Measurements from ENCODE around the gene SCYL1.

The SCYL1 gene

DNA sequence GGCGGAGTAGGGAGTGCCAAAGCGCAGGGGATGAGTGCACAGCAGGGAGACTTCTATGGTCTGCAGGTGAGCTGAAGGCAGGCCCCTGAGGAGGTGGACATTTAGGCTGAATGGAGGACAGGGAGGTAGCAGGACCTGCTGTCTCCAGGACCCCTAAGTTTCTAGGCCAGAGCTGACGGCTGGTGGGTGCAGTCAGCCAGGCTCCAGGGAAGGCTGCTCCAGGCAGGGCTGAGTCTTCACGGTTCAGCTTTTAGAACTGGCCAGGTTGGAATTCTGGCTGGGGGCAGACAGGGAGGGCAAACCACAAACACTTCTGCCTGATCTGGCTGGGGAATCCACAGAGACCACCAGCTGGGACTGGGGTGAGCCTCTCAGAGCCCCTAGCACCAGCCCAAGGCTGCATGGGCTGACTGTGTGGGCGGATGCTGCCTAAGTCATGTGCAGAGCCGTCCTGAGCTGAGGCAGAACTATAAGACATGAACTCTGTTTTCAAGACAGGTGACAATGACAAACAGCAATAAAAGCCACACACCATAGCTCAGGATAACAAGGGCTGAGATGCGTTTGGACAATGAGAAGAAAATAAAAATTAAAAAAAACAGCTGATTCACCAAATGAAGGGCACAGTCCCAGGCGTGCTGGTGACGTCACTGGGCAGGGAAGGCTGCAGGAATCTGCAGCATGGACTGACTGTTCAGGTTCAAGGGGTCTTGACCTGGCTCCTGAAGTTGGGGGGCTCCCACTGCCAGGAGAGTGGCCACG, 36.4 kb upstream of the SCYL1 start:
- Histone ChIP-seq H4K20me1 (ENCODE audit: insufficient read depth, low read length) (no peaks in the 10 kb centered on the region), H3K79me2 (ENCODE audit: low read length) (no peaks in the 10 kb centered on the region), H3K27ac (ENCODE audit: low read length) (peak overlapping the region; percentile 91), H3K27me3 (replicated peaks; ENCODE audit: insufficient read depth, low read length) (no peaks in the 10 kb centered on the region), H3K9me3 (replicated peaks; ENCODE audit: insufficient read depth, low read length) (no peaks in the 10 kb centered on the region), H3K9ac (ENCODE audit: low read length) (peak overlapping the region; percentile 76), H3K4me1 (ENCODE audit: low read length) (peaks cover 26% of the 10 kb centered on the region), H3K4me2 (ENCODE audit: low read depth, low read length) (peak overlapping the region; percentile 81), H3F3A (ENCODE audit: insufficient read depth, low read length) (peaks cover 13% of the 10 kb centered on the region; the same call in 1 of the 2 replicates), H3K36me3 (replicated peaks; ENCODE audit: insufficient read depth, low read length) (no peaks in the 10 kb centered on the region), H3K4me3 (ENCODE audit: low read length) (peak overlapping the region; percentile 45), H2AFZ (ENCODE audit: low read length) (peak overlapping the region; percentile 43), H3K9me2 (replicated peaks; ENCODE audit: insufficient read depth, low read length) (no peaks in the 10 kb centered on the region)
- DNase-seq, result no peak
- TF ChIP-seq, protein P1, sequence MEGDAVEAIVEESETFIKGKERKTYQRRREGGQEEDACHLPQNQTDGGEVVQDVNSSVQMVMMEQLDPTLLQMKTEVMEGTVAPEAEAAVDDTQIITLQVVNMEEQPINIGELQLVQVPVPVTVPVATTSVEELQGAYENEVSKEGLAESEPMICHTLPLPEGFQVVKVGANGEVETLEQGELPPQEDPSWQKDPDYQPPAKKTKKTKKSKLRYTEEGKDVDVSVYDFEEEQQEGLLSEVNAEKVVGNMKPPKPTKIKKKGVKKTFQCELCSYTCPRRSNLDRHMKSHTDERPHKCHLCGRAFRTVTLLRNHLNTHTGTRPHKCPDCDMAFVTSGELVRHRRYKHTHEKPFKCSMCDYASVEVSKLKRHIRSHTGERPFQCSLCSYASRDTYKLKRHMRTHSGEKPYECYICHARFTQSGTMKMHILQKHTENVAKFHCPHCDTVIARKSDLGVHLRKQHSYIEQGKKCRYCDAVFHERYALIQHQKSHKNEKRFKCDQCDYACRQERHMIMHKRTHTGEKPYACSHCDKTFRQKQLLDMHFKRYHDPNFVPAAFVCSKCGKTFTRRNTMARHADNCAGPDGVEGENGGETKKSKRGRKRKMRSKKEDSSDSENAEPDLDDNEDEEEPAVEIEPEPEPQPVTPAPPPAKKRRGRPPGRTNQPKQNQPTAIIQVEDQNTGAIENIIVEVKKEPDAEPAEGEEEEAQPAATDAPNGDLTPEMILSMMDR (IDR thresholded peaks at IDR 0.05; ENCODE audit: low read length), result no peak
- no peak for TF ChIP-seq EZH2phosphoT487 (IDR thresholded peaks at IDR 0.05; ENCODE audit: low read length)
- no peak for TF ChIP-seq EZH2 (optimal IDR thresholded peaks at IDR 0.05; ENCODE audit: low read depth, low read length)

DNA sequence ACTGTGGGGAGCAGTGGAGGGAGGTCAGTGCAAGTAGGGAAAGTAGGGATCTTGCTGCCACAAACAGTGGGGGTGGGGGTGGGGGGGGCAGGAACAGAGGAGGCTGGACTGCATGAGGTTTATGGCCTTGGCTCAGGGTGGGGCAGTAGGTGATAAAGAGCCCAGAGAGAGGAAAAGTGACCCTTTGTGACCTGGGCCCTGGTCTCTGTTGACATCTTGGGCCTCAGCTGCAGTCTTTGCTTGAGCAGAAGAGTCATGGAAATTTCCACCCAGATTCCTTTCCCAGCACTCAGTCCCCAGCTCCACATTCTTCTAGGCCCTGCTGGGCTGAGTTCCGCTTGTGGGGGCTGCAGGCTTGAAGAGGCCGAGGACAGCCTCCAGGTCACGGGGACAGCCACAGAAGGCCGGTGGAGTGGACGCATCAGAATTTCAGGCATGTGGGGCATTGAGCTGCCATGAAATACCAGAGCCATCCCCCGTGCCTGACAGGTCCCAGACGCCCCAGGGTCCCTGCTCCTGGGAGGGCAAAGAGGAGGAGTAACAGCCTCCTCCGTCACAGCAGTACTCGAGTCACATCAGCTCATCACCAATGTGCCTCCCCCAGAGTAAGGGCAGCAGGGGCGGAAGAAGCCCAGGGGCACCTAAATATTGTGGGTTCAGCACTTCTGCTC, 35.7 kb upstream of the SCYL1 start:
- no peak for TF ChIP-seq EZH2 (optimal IDR thresholded peaks at IDR 0.05; ENCODE audit: low read depth, low read length)
- H3K9me2 ChIP-seq (replicated peaks; ENCODE audit: insufficient read depth, low read length), result no peaks in the 10 kb centered on the region
- H3K4me3 ChIP-seq (ENCODE audit: low read length), result no peak overlapping the region
- no peak overlapping the region for H2AFZ ChIP-seq (ENCODE audit: low read length)
- peaks cover 26% of the 10 kb centered on the region for H3K4me1 ChIP-seq (ENCODE audit: low read length)
- no peak overlapping the region for H3K4me2 ChIP-seq (ENCODE audit: low read depth, low read length)
- H3K27me3 ChIP-seq (replicated peaks; ENCODE audit: insufficient read depth, low read length), result no peaks in the 10 kb centered on the region
- peaks cover 13% of the 10 kb centered on the region; the same call in 1 of the 2 replicates for H3F3A ChIP-seq (ENCODE audit: insufficient read depth, low read length)
- H3K9me3 ChIP-seq (replicated peaks; ENCODE audit: insufficient read depth, low read length), result no peaks in the 10 kb centered on the region
- DNase-seq, result no peak
- no peaks in the 10 kb centered on the region for H3K36me3 ChIP-seq (replicated peaks; ENCODE audit: insufficient read depth, low read length)
- H3K79me2 ChIP-seq (ENCODE audit: low read length), result no peaks in the 10 kb centered on the region
- H3K27ac ChIP-seq (ENCODE audit: low read length), result no peak overlapping the region
- H3K9ac ChIP-seq (ENCODE audit: low read length), result no peak overlapping the region
- H4K20me1 ChIP-seq (ENCODE audit: insufficient read depth, low read length), result no peaks in the 10 kb centered on the region

DNA sequence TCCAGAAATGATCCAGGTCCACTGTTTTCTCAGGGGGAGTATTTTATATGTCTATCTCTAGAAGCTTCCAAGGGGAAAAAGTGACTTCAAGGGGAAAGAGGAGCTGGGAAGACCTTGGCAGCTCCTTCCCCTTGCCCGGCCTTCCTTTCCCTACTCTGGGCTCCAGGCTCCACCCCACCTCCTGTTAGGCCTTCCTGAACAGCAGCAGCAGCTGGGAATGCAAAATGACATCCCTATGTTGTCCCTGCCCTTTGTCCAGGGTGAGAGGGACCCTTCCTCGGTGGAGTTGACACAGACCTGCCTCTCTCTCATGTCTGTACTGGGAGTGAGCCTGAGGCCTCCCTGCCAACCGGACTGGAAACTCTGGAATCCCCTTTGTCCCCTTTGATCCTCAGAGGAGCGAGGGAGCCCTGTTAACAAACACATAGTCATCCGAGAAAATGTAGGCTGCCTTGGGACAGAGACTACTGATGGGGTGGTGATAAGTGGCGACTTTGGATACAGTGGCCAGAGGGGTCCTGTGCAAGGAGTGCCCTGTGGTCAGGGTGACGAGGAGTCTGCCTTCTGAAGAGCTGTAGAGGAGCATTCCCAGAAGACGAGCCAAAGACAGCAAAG, 35.1 kb upstream of the SCYL1 start:
- no peaks in the 10 kb centered on the region for H3K36me3 ChIP-seq (replicated peaks; ENCODE audit: insufficient read depth, low read length)
- no peaks in the 10 kb centered on the region for H4K20me1 ChIP-seq (ENCODE audit: insufficient read depth, low read length)
- no peaks in the 10 kb centered on the region for H3K79me2 ChIP-seq (ENCODE audit: low read length)
- H3F3A ChIP-seq (ENCODE audit: insufficient read depth, low read length), result peaks cover 17% of the 10 kb centered on the region; the same call in 1 of the 2 replicates
- peaks cover 31% of the 10 kb centered on the region for H3K4me1 ChIP-seq (ENCODE audit: low read length)
- no peak overlapping the region for H2AFZ ChIP-seq (ENCODE audit: low read length)
- no peak overlapping the region for H3K4me2 ChIP-seq (ENCODE audit: low read depth, low read length)
- H3K4me3 ChIP-seq (ENCODE audit: low read length), result no peak overlapping the region
- TF ChIP-seq EZH2phosphoT487 (IDR thresholded peaks at IDR 0.05; ENCODE audit: low read length), result no peak
- TF ChIP-seq, protein P1 (IDR thresholded peaks at IDR 0.05; ENCODE audit: low read length), result no peak
- TF ChIP-seq EZH2 (optimal IDR thresholded peaks at IDR 0.05; ENCODE audit: low read depth, low read length), result no peak
- H3K27me3 ChIP-seq (replicated peaks; ENCODE audit: insufficient read depth, low read length), result no peaks in the 10 kb centered on the region
- H3K27ac ChIP-seq (ENCODE audit: low read length), result no peak overlapping the region
- no peak for DNase-seq
- no peaks in the 10 kb centered on the region for H3K9me2 ChIP-seq (replicated peaks; ENCODE audit: insufficient read depth, low read length)
- no peaks in the 10 kb centered on the region for H3K9me3 ChIP-seq (replicated peaks; ENCODE audit: insufficient read depth, low read length)
- no peak overlapping the region for H3K9ac ChIP-seq (ENCODE audit: low read length)

Data from MM.1S (cell line).